K562 (cell line): ENCODE results near the gene LPIN1. TPM values are rescaled to one million over a fixed set of nuclear protein-coding genes. Genes with fewer than 3 reads are reported as not detected.
A peak's percentile ranks its signal among the peaks of the same experiment; 100 is the strongest.

Experiments used
- EP400 ChIP-seq: fragments of 450-650 bp; IDR thresholded peaks from 2 replicates; pipeline ENCODE4 v1.6.1; 2017; ENCODE audit warnings: antibody characterized with exemption, mild to moderate bottlenecking, moderate library complexity
- MCM7 ChIP-seq, 2 experiments: fragments of 450-650 bp; IDR thresholded peaks; 2 replicates each; pipeline ENCODE4 v1.6.1; 2016 to 2018
- MGA ChIP-seq: fragments of 450-650 bp; IDR thresholded peaks from 2 replicates; pipeline ENCODE4 v1.6.1; 2016; ENCODE audit warnings: mild to moderate bottlenecking, moderate library complexity
- PCBP2 ChIP-seq: fragments of 200-400 bp; formaldehyde crosslinking; IDR thresholded peaks from 2 replicates; pipeline ENCODE4 v1.6.1; 2018; ENCODE audit warnings: low read length, low read depth, mild to moderate bottlenecking, moderate library complexity; ENCODE audit not compliant: poor library complexity, severe bottlenecking
- PKNOX1 ChIP-seq: fragments of 450-650 bp; IDR thresholded peaks from 2 replicates; pipeline ENCODE4 v1.6.1; 2016
- RREB1 ChIP-seq: fragments of 250-450 bp; sonication (Bioruptor Pico); IDR thresholded peaks from 2 replicates; pipeline ENCODE4 v1.4.0; 2020
- STAT5B ChIP-seq: fragments of 250-450 bp; sonication (Bioruptor Pico); IDR thresholded peaks from 2 replicates; pipeline ENCODE4 v1.8.0; 2021; ENCODE audit warnings: mild to moderate bottlenecking, inconsistent platforms
- XRCC4 ChIP-seq: IDR thresholded peaks from one replicate; pipeline ENCODE4 v1.6.1; 2011; ENCODE audit not compliant: insufficient read depth, insufficient read length; ENCODE audit errors: extremely low read depth
- ZNF224 ChIP-seq: sonication (generic); formaldehyde crosslinking; IDR thresholded peaks from 2 replicates; pipeline ENCODE4 v1.8.0; 2022; ENCODE audit warnings: mild to moderate bottlenecking, missing genetic modification reagents
- polyA plus RNA-seq, 8 experiments: library from polyadenylated mRNA; depleted of rRNA in 4 of 8; stranded (reverse) in 5 of 8; unstranded in 3 of 8; fragments of >200 nt; fragmentation: Nextera tagmentation in 2 of 8; fragmentation: Illumina TruSeq in 1 of 8; extraction: Ambion mirVana in 2 of 8; extraction: Trizol in 1 of 8; gene quantifications; 2 replicates each; pipeline versions ENCODE4 v1.2.1 to v1.2.3, GENCODE V29; 2011 to 2014; ENCODE audit warnings: inconsistent platforms in 1 of 8, missing spikeins in 1 of 8
- total RNA-seq, 7 experiments: library from RNA; depleted of rRNA in 6 of 7; stranded (reverse); fragments of >200 nt in 6 of 7; fragmentation: Illumina TruSeq in 2 of 7; extraction: Trizol in 2 of 7; gene quantifications; 2 replicates each; pipeline versions ENCODE4 v1.2.1 to v1.2.3, GENCODE V29; 2011 to 2021; ENCODE audit warnings: low replicate concordance in 1 of 7

Gene LPIN1
- total and polyA plus RNA-seq, 9 of the 15 experiments (the other 6 are each of a cell fraction or from before 2014, with no cell fraction given): 9.2 to 84.0 (median 27.8) TPM

- TF ChIP-seq MGA (no peak), XRCC4 (no peak), PCBP2 (no peak), STAT5B (CRISPR knock-in tag) (no peak), RREB1 (no peak), PKNOX1 (no peak), ZNF224 (CRISPR knock-in tag) (no peak), EP400 (peak; percentile 62), MCM7 (IDR thresholded peaks at IDR 0.05) (no peak)
Observed at GRCh38 chr2:11829947-11830707, 83.7 kb downstream of the LPIN1 start (continued).
